Measurements from ENCODE around the gene ADISSP.

Gene ADISSP

DNA sequence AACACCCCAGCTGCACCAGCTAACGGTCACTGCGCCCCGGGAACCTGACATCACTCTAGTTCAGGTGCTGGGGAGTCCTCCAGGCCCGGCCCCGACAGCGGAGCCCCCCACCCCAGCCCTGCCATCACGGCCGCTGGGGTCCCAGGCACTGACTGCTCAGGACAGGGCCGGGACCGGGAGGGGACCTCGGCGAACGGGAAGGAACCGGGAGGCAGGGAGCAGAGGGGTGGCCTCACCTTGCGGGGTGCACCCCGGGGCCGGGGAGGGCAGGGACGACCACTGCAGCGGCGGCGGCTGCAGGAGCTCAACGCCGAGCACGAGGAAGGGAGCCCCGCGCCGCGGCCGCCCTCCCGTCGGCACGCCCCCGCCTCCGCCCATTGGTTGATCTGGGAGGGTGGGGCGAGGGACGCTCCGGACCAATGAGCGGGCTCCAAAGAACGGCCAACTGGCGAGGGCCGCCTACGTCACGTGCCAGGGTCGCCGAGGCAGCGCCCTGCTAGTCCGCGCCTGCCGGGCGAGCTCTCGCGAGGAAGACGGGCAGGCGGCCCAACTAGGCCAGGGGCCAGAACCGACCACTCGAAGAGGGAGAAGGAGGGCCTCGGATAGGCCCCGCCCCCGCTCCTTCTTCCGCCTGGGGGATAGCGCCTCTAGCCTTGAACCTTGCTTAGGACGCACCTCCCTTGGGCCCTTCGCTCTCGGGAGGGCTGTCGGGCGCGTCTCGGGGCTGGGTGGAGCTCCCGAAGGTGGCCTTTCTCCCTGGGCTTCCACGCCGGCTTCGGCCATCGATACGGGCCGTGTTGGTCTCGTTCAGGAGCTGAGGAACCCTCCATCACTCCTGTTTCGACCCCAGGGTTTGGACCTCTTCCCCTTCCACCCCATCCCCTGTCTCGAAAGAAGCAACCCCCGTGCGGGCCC is at the start of gene ADISSP:
Gene ADISSP (minus strand): TSS at position 327 of the 915 bp plus-strand sequence. CDS start 7,653 bp downstream, outside the sequence.
- peak; percentile 99 for DNase-seq

GRCh38 chr20:3815703-3816315 is 48.3 kb upstream of the ADISSP start:
- DNase-seq, result no peak

GRCh38 chr20:3814928-3815495 is 47.5 kb upstream of the ADISSP start:
- DNase-seq, result no peak

DNA sequence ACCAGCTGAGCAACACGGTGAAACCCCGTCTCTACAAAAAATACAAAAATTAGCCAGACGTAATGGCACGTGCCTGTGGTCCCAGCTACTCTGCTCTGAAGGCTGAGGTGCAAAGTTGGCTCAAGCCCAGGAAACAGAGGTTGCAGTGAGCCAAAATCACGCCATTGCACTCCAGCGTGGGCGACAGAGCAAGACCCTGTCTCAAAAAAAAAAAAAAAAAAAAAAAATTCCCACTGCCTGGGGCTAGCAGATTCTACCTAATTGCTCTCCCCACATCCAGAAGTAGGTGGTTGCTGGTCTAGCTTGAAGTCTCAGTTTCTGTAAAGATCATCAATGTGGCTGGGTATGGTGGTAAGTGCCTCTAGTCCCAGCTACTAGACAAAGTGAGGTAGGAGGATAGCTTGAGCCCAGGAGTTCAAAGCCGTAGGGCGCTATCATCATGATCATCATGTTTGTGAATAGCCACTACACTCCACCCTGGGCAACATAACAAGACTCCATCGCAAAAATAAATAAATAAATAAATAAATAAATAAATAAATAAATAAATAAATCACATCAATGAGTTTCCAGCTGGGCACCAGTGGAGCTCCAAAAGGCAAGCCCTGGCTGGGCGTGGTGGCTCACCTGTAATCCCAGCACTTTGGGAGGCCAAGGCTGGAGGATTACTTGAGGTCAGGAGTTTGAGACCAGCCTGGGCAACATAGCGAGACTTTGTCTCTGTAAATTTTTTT is 46.5 kb upstream of the ADISSP start:
- no peak for DNase-seq

- no peak for DNase-seq
These were observed 45.7 kb upstream of the ADISSP start for GRCh38 chr20:3812975-3813847.

GRCh38 chr20:3812259-3812681 is 44.7 kb upstream of the ADISSP start:
- DNase-seq, result no peak

DNA sequence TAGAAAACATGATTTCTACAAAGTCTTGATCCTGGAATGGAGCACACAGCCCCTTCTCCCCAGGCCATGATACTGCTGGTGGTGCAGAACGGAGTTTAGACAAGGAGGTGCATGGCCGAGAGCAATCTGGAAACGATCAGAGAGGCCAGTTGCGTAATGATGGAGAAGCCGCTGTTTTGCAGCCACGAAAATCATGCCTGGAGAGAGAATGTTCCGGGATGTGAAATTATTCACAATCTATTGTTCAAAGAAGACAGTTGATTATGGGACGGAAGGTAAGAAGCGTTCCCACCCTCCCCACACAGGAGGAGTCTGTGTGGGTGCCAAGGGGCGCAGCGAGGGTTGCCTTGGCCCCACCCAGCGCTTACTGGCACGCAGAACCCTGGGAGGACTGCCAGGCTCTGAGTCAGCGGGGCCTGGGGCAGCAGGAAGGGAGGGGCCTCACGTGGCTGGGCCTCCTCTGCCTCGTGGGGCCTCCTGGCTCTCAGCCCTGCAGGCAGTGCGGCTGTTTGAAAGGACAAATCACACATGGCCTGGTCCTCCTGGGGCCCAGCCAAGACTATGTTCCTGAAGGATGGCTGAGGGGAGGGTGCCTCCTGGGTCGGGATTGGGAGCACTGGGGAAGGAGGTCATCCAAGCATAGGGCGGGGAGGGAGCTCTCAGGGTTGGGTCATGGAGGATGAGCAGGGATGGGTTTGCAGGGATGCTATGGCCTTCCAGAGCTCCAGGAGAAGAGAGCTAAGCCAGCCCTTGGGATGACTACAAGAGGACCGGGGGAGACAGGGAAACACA is 44.1 kb upstream of the ADISSP start:
- peak; percentile 95 for DNase-seq

GRCh38 chr20:3808544-3808943 is 41.0 kb upstream of the ADISSP start:
- no peak for DNase-seq

GRCh38 chr20:3804781-3805180 is 37.2 kb upstream of the ADISSP start:
- no peak for DNase-seq

DNA sequence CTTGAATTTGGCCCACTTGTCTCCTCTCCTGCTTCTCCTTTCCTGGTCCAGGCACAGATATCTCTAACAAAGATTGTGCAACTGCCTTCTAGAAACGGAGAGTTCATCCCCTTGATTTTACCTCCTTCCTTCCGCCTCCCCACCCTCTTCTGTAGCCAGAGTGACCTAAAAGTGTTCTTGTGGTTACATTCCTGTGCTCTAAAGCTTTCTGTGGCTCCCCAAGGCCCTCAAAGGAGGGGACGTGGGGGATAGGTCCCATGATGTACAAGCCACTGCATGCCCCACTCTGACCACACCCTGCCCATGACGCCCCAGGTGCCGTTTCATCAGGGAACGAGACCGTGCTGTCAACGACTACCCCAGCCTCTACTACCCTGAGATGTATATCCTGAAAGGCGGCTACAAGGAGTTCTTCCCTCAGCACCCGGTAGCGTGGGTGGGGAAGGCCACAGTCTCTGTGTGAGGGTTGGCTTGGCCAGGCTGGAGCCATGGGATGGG is 36.8 kb upstream of the ADISSP start:
- no peak for DNase-seq

DNA sequence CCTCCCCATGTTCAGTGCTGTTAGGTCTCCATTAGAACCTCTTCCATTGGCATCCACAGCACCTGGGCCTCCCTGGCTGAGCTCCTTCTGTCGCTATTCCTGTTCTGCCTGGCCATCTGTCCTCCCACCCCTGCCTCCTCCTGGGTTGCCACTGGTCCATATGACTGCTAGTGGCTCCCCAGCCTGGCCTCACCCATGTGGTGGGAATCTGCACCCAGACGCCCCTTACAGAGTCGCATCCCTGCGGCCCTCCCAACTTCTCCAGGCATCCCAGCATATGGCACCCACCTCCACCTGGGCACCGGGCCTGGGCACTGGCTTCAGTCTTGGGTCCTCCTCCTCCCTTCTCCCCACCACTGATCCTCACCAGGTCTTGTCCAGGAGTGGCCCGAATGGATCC is 36.3 kb upstream of the ADISSP start:
- DNase-seq, result no peak

- DNase-seq, result no peak
These were observed 35.7 kb upstream of the ADISSP start for GRCh38 chr20:3803289-3803688.

DNA sequence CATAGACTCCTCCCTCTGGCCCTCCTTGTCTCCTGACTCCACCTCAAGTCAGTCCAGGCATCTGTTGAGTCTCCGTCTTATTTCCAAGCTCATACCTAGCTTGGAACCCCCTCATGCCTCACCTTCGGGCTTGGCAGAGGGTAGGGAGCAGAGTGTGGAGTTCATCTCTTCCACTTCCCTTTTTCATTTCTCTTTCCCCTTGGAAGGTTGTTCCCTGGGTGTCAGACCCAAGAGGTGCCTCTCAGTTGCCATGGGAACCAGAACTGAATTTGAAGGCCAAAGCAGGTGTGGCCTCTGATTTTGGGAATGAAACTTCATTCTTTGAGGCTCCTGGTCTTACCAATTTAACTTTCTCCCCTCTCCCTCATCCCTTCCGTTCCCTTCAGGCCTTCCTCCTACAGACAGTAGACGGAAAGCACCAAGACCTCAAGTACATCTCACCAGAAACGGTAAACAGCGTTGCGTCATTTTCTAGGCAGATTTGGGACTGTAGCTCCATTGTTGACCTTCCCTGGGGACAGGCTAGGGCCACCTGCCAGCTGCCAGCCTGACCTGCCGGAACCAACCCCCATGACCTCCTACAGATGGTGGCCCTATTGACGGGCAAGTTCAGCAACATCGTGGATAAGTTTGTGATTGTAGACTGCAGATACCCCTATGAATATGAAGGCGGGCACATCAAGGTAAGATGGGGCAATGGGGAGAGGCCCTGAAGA is 35.1 kb upstream of the ADISSP start:
- DNase-seq, result no peak

DNA sequence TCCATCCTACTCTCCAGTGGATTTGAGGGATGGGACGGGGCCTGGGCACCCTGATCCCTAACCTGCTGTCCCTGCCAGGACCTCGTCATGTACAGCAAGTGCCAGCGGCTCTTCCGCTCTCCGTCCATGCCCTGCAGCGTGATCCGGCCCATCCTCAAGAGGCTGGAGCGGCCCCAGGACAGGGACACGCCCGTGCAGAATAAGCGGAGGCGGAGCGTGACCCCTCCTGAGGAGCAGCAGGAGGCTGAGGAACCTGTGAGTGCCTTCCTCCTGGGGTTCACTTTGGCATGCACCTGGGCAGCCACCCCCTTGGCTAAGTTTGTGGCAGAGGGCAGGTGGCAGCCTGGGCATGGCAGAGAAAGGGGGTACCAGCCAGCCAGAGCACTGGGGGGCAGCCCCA is 34.3 kb upstream of the ADISSP start:
- no peak for DNase-seq

DNA sequence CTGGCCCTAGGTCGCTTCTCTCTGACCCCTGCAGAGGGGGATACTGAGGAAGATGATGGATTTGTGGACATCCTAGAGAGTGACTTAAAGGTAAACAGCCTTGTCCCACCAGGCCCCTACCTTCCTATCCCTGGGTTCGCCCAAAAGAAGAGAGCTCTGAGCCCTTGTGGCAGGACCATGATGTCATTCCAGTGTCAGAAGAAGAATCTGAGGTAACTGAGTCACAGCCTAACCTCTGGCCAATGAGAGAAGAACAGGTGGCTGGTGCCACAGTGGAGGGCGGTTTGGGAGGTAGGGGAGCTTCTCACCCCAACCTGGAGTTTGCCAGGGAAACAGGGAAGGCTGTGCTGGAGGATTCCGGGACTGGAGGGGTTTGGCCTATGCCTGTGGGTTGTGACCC is 33.7 kb upstream of the ADISSP start:
- DNase-seq, result no peak

DNA sequence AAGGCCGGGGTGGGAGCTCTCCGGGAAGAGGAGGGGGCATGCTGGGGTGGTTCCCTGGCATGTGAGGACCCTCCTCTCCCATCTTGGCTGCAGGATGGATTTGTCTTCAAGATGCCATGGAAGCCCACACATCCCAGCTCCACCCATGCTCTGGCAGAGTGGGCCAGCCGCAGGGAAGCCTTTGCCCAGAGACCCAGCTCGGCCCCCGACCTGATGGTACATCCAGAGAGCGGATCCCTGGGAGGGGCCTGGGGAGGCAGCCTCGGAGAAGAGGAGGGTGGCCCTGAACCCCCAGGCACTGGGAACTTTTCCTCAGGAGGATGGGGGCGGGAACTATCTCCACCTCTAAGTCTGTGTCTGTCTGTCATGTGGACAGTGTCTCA is 33.3 kb upstream of the ADISSP start:
- no peak for DNase-seq

DNA sequence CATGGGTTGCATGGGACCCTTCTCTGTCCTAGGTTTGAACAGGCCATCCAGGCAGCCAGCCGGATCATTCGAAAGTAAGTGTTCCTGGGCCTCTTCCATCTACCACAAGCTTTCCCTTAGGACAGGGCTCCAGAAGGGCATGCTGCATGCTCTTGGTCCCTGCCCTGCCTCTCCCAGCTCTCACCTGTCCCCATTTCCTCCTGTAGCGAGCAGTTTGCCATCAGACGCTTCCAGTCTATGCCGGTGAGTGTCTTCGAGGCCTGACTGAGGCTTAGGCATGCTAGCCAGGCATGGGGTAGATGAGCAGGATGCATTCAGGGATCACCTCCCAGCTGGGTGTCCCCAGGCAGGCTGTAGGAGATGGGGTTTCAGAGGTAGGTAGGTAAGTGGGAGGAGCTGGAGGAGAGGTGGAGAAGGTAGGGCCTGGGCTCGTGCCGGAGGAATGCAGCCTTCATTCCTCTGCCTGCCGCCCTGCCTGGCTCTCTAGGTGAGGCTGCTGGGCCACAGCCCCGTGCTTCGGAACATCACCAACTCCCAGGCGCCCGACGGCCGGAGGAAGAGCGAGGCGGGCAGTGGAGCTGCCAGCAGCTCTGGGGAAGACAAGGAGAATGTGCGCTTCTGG is 32.8 kb upstream of the ADISSP start:
- DNase-seq, result no peak

DNA sequence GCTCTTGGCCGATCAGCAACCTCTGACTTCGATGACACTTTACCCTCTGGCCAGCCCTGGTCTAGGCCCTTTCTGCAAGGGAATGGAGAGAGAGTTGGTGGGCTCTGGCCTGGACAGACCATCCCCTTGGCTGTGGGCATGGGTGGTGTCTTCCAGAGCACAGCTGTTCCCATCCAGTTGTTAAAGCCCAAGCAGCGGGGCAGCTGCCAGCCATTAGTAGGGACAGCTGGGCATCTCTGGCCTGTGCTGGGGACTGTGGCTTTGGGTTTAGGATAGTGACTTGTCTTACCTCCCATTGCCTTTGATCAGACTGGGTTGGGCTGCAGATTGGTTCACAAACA is 31.3 kb upstream of the ADISSP start:
- DNase-seq, result no peak

DNA sequence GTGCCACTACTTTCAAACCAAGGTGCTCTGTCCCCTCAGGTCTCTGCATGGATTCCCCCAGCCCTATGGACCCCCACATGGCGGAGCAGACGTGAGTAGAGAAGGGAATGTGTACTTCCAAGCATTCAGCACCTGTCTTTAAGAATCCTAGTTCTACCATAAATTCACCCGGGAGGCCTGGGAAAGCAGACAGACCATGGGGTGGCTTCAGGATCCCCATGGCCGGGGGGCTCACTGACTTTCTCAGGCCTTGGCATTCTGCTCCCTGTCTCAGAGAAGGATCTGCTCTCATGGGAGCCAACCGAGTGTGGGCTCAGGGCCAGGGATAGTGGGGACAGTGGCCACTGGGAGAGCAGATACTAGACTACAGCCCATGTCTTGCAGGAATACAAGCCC is 30.8 kb upstream of the ADISSP start:
- DNase-seq, result peak; percentile 13

Data from midbrain (tissue), 1 donor.